K562 (cell line): ENCODE results near the gene CPLX4. TPM values are rescaled to one million over a fixed set of nuclear protein-coding genes. Genes with fewer than 3 reads are reported as not detected.

Experiments
- ATAC-seq: fragments of 200-7000 bp; cut with Tn5 transposase; 3 replicates; pipeline ENCODE4 v1.9.1; 2020; ENCODE audit warnings: moderate library complexity
- BruUV-seq: library from RNA; stranded (reverse); fragments of 400-500 nt; replicated peaks from 2 replicates; lab custom pipeline; 2021; lab: Mats Ljungman, UMichigan
- CTCF ChIA-PET: fragments of 300-600 bp; formaldehyde crosslinking; extraction: SDS; loops from one replicate; lab custom pipeline; 2021; ENCODE audit warnings: low intra/inter-chr PET ratio; lab: Yijun Ruan, JAX
- POLR2A ChIA-PET: fragments of 300-600, 350-650 bp; sonication (Branson Sonifier 250); formaldehyde crosslinking; extraction: SDS; loops from one replicate; lab custom pipeline; 2021; ENCODE audit warnings: antibody characterized with exemption, inconsistent platforms; lab: Yijun Ruan, JAX
- DNase-seq, 4 experiments: peaks; one replicate each; pipeline versions ENCODE4 v3.0.0 to v3.0.0-alpha.2; 2011 to 2018; ENCODE audit warnings: low spot score in 3 of 4, mixed read lengths in 3 of 4; ENCODE audit errors: extremely low read depth in 1 of 4
- FAIRE-seq: peaks from 2 replicates; lab custom pipeline; 2011; peaks lifted over from hg19 to GRCh38; lab: Jason Lieb, UNC
- H2AFZ ChIP-seq: 2 replicates; pipeline ENCODE4 v1.6.0; 2011; ENCODE audit warnings: low read depth, low read length, control low read depth, inconsistent platforms
- H3K27ac ChIP-seq: fragments of 200-600 bp; 3 replicates; pipeline ENCODE4 v1.8.0; 2011; ENCODE audit warnings: low read depth, mild to moderate bottlenecking, control low read depth, inconsistent platforms, low read length, moderate library complexity, mixed read lengths; ENCODE audit errors: extremely low read depth
- H3K27me3 ChIP-seq, 2 experiments: fragments of 300-600 bp in 1 of 2; 2 replicates in 1 of 2; 3 replicates in 1 of 2; pipeline versions ENCODE4 v1.6.0 to v1.8.0; 2011; ENCODE audit warnings: inconsistent platforms in 2 of 2, low read length in 2 of 2, mild to moderate bottlenecking in 1 of 2, mixed read lengths in 1 of 2, moderate library complexity in 1 of 2; ENCODE audit not compliant: control insufficient read depth in 2 of 2, insufficient read depth in 2 of 2
- H3K36me3 ChIP-seq: fragments of 300-600 bp; 3 replicates; pipeline ENCODE4 v1.8.0; 2011; ENCODE audit warnings: mild to moderate bottlenecking, low read length, inconsistent platforms; ENCODE audit not compliant: control insufficient read depth, insufficient read depth
- H3K4me1 ChIP-seq, 2 experiments: fragments of 200-600 bp in 1 of 2; replicated peaks in 1 of 2; 2 replicates in 1 of 2; 3 replicates in 1 of 2; pipeline versions ENCODE4 v1.5.1 to v1.8.0; 2011; ENCODE audit warnings: inconsistent platforms in 2 of 2, low read length in 2 of 2, mild to moderate bottlenecking in 1 of 2, mixed read lengths in 1 of 2, moderate library complexity in 1 of 2; ENCODE audit not compliant: control insufficient read depth in 2 of 2, insufficient read depth in 2 of 2
- H3K4me2 ChIP-seq: 2 replicates; pipeline ENCODE4 v1.6.1; 2011; ENCODE audit warnings: low read length, control low read depth, inconsistent platforms, mixed read lengths; ENCODE audit not compliant: insufficient read depth
- H3K4me3 ChIP-seq: fragments of 200-600 bp; sonication (generic), shearing (Covaris generic); 2 replicates; pipeline ENCODE4 v1.5.1; 2016; ENCODE audit warnings: control low read depth, inconsistent platforms
- H3K79me2 ChIP-seq: fragments of 200-600 bp; 3 replicates; pipeline ENCODE4 v1.8.0; 2011; ENCODE audit warnings: low read length, inconsistent platforms; ENCODE audit not compliant: control insufficient read depth, insufficient read depth
- H3K9ac ChIP-seq, 2 experiments: 2 replicates each; pipeline versions ENCODE4 v1.6.0 to v1.6.1; 2011; ENCODE audit warnings: low read depth in 2 of 2, low read length in 2 of 2, control low read depth in 1 of 2, inconsistent platforms in 1 of 2, mild to moderate bottlenecking in 1 of 2, mixed read lengths in 1 of 2; ENCODE audit not compliant: insufficient read depth in 1 of 2
- H3K9me1 ChIP-seq: one replicate; pipeline ENCODE4 v1.6.0; 2011; ENCODE audit warnings: inconsistent platforms, mild to moderate bottlenecking, low read length, moderate library complexity; ENCODE audit not compliant: control insufficient read depth, insufficient read depth
- H3K9me3 ChIP-seq: replicated peaks from 2 replicates; pipeline ENCODE4 v1.5.1; 2011; ENCODE audit warnings: low read depth, low read length, inconsistent platforms; ENCODE audit not compliant: control insufficient read depth, insufficient read depth
- H4K20me1 ChIP-seq: replicated peaks from 2 replicates; pipeline ENCODE4 v1.6.1; 2011; ENCODE audit warnings: low read length, inconsistent platforms, mixed read lengths; ENCODE audit not compliant: control insufficient read depth, insufficient read depth
- ARID1B ChIP-seq: fragments of 450-650 bp; IDR thresholded peaks from 2 replicates; pipeline ENCODE4 v1.6.1; 2016; ENCODE audit warnings: antibody characterized with exemption, mild to moderate bottlenecking, inconsistent platforms
- CBX1 ChIP-seq: sonication (generic); IDR thresholded peaks from 2 replicates; pipeline ENCODE4 v1.6.1; 2016; ENCODE audit warnings: antibody characterized with exemption, low read depth, mild to moderate bottlenecking
- CREB3 ChIP-seq: fragments of 450-650 bp; conservative IDR thresholded peaks from 2 replicates; pipeline ENCODE4 v1.6.1; 2016; ENCODE audit warnings: missing genetic modification characterization, low read depth, mild to moderate bottlenecking, missing compliant biosample characterization, moderate library complexity
- ESRRB ChIP-seq: fragments of 250-450 bp; sonication (Bioruptor Pico); IDR thresholded peaks from 2 replicates; pipeline ENCODE4 v1.5.0; 2020; ENCODE audit warnings: mild to moderate bottlenecking, moderate library complexity, borderline replicate concordance
- FOS ChIP-seq: IDR thresholded peaks from 3 replicates; pipeline ENCODE4 v1.6.1; 2011; ENCODE audit not compliant: insufficient read length; ENCODE audit errors: extremely low read depth
- HNRNPH1 ChIP-seq: fragments of 200-400 bp; formaldehyde crosslinking; optimal IDR thresholded peaks from 2 replicates; pipeline ENCODE3; 2017; ENCODE audit warnings: low read depth, mild to moderate bottlenecking, low read length, moderate library complexity
- MEIS2 ChIP-seq: fragments of 450-650 bp; IDR thresholded peaks from 2 replicates; pipeline ENCODE4 v1.6.1; 2014; ENCODE audit warnings: mild to moderate bottlenecking; ENCODE audit not compliant: partially characterized antibody
- NR2C1 ChIP-seq, 2 experiments: fragments of 450-650 bp; IDR thresholded peaks; 2 replicates each; pipeline ENCODE4 v1.6.1; 2017; ENCODE audit warnings: mild to moderate bottlenecking in 2 of 2, antibody characterized with exemption in 1 of 2, inconsistent platforms in 1 of 2, missing compliant biosample characterization in 1 of 2, missing genetic modification characterization in 1 of 2
- NR2F6 ChIP-seq: fragments of 450-650 bp; formaldehyde crosslinking; IDR thresholded peaks from 2 replicates; pipeline ENCODE4 v1.4.0; 2020; ENCODE audit warnings: mild to moderate bottlenecking
- PCBP2 ChIP-seq: fragments of 200-400 bp; formaldehyde crosslinking; IDR thresholded peaks from 2 replicates; pipeline ENCODE4 v1.6.1; 2018; ENCODE audit warnings: low read length, low read depth, mild to moderate bottlenecking, moderate library complexity; ENCODE audit not compliant: poor library complexity, severe bottlenecking
- PHTF2 ChIP-seq: fragments of 250-450 bp; sonication (Bioruptor Pico); IDR thresholded peaks from 2 replicates; pipeline ENCODE4 v1.5.0; 2021; ENCODE audit warnings: mild to moderate bottlenecking
- PREB ChIP-seq: sonication (generic); formaldehyde crosslinking; IDR thresholded peaks from 2 replicates; pipeline ENCODE4 v1.8.1; 2023; ENCODE audit warnings: mild to moderate bottlenecking, missing genetic modification reagents
- SAP30 ChIP-seq: fragments of 200-600 bp; sonication (generic); IDR thresholded peaks from 2 replicates; pipeline ENCODE4 v1.6.1; 2012; ENCODE audit warnings: borderline replicate concordance, low read depth, mild to moderate bottlenecking, moderate library complexity, low read length, control low read depth, inconsistent platforms; ENCODE audit not compliant: insufficient read depth, poor library complexity, severe bottlenecking
- SMARCE1 ChIP-seq: fragments of 450-650 bp; IDR thresholded peaks from 2 replicates; pipeline ENCODE4 v1.7.1; 2016; ENCODE audit warnings: mild to moderate bottlenecking
- SMC3 ChIP-seq: conservative IDR thresholded peaks from 2 replicates; pipeline ENCODE4 v1.6.1; 2011; ENCODE audit warnings: low read depth, low read length, improper control_type of control experiment; ENCODE audit not compliant: insufficient read depth
- XRCC3 ChIP-seq: fragments of 450-650 bp; IDR thresholded peaks from 2 replicates; pipeline ENCODE4 v1.6.1; 2017; ENCODE audit warnings: mild to moderate bottlenecking, moderate library complexity
- ZNF197 ChIP-seq: fragments of 200-800 bp; sonication (Bioruptor generic); IDR thresholded peaks from 2 replicates; pipeline ENCODE4 v1.6.1; 2016; ENCODE audit warnings: low read depth, missing genetic modification characterization, missing compliant biosample characterization
- ZNF436 ChIP-seq: fragments of 250-450, 450-650 bp; sonication (Bioruptor Pico); formaldehyde crosslinking; IDR thresholded peaks from 2 replicates; pipeline ENCODE4 v1.7.0; 2020; ENCODE audit warnings: mild to moderate bottlenecking
- ZNF444 ChIP-seq: fragments of 250-450 bp; sonication (Bioruptor Pico); IDR thresholded peaks from 2 replicates; pipeline ENCODE4 v1.4.0; 2020; ENCODE audit warnings: mild to moderate bottlenecking, moderate library complexity
- WGBS: fragments of 100-300 bp; shearing (Covaris generic); methylation state at CpG from one replicate; pipeline ENCODE4 v1.1.6; 2016; ENCODE audit warnings: low coverage, mixed read lengths; ENCODE audit not compliant: insufficient coverage; ENCODE audit errors: missing lambda C conversion rate; 5-methylcytosine and 5-hydroxymethylcytosine counted together
- in situ Hi-C: fragments of 300-500 bp; cut with MboI; formaldehyde crosslinking; loops from 4 replicates; pipeline ENCODE4 v1.15.0; 2018; ENCODE audit warnings: inconsistent platforms, mixed read lengths
- intact Hi-C: fragments of 100-400 bp; cut with micrococcal nuclease; formaldehyde crosslinking; loops from 2 replicates; pipeline ENCODE4 v1.14.2; 2022
- polyA plus RNA-seq, 8 experiments: library from polyadenylated mRNA; depleted of rRNA in 4 of 8; stranded (reverse) in 5 of 8; unstranded in 3 of 8; fragments of >200 nt; fragmentation: Nextera tagmentation in 2 of 8; fragmentation: Illumina TruSeq in 1 of 8; extraction: Ambion mirVana in 2 of 8; extraction: Trizol in 1 of 8; gene quantifications; 2 replicates each; pipeline versions ENCODE4 v1.2.1 to v1.2.3, GENCODE V29; 2011 to 2014; ENCODE audit warnings: inconsistent platforms in 1 of 8, missing spikeins in 1 of 8
- total RNA-seq, 7 experiments: library from RNA; depleted of rRNA in 6 of 7; stranded (reverse); fragments of >200 nt in 6 of 7; fragmentation: Illumina TruSeq in 2 of 7; extraction: Trizol in 2 of 7; gene quantifications; 2 replicates each; pipeline versions ENCODE4 v1.2.1 to v1.2.3, GENCODE V29; 2011 to 2021; ENCODE audit warnings: low replicate concordance in 1 of 7

Gene CPLX4
- total and polyA plus RNA-seq, 9 of the 15 experiments (the other 6 are each of a cell fraction or from before 2014, with no cell fraction given) = not detected

- WGBS = 0% methylated on average over 6 of the region's 6 CpGs
- no peaks in the 10 kb centered on the region for H3K9me3 ChIP-seq
Observed at GRCh38 chr18:59286341-59286740, 32.1 kb downstream of the CPLX4 start.

More at GRCh38 chr18:59286341-59286740, 32.1 kb downstream of the CPLX4 start:
- in situ Hi-C loops = no loop called here
- H3K79me2 ChIP-seq = no peaks in the 10 kb centered on the region
- ATAC-seq = no peak
- H3K4me1 ChIP-seq = no peaks in the 10 kb centered on the region
- intact Hi-C loops = no loop called here
- no peak overlapping the region for H3K4me3 ChIP-seq
- ChIA-PET POLR2A (interaction anchor here (1.1 kb wide), 1 partner anchor 10 kb away, joined by 3 read pairs; no protein-coding TSS in a partner anchor), CTCF (no interaction called here)
- H3K36me3 ChIP-seq = no peaks in the 10 kb centered on the region
- no peak overlapping the region for H3K4me2 ChIP-seq
- DNase-seq = no peak
- BruUV-seq = no TSS peak
- no peak overlapping the region for H3K9ac ChIP-seq
- no peak for FAIRE-seq
- H2AFZ ChIP-seq = no peak overlapping the region
- H4K20me1 ChIP-seq = no peaks in the 10 kb centered on the region
- H3K27ac ChIP-seq = no peak overlapping the region
- H3K9me1 ChIP-seq = no peaks in the 10 kb centered on the region
- peaks cover 5 to 8% of the 10 kb centered on the region in 2 experiments; a peak in 2 of 5 replicates for H3K27me3 ChIP-seq
- no peak for TF ChIP-seq ZNF436 (CRISPR knock-in tag)
- no peak for TF ChIP-seq SMARCE1
- TF ChIP-seq ESRRB (CRISPR knock-in tag) = no peak
- no peak for TF ChIP-seq PCBP2
- no peak for TF ChIP-seq NR2F6
- TF ChIP-seq SMC3 = no peak
- TF ChIP-seq FOS = no peak
- no peak for TF ChIP-seq ZNF444 (CRISPR knock-in tag)
- TF ChIP-seq SAP30 = no peak
- no peak for TF ChIP-seq MEIS2
- TF ChIP-seq HNRNPH1 = no peak
- TF ChIP-seq ARID1B = no peak
- no peak for TF ChIP-seq XRCC3
- no peak for TF ChIP-seq PHTF2 (CRISPR knock-in tag)
- no peak for TF ChIP-seq CBX1
- no peak for TF ChIP-seq PREB (CRISPR knock-in tag)
- no peak for TF ChIP-seq NR2C1 (IDR thresholded peaks at IDR 0.05)
- no peak for TF ChIP-seq NR2C1 (tag; IDR thresholded peaks at IDR 0.05)
- no peak for TF ChIP-seq ZNF197
- TF ChIP-seq CREB3 (tag) = no peak
